ENCODE data around the gene RAI2. TPM values are rescaled to one million over a fixed set of nuclear protein-coding genes. Genes with fewer than 3 reads are reported as not detected.

Gene RAI2
- total RNA-seq, 1 donor from 2014 or later: 1.8 TPM

DNA sequence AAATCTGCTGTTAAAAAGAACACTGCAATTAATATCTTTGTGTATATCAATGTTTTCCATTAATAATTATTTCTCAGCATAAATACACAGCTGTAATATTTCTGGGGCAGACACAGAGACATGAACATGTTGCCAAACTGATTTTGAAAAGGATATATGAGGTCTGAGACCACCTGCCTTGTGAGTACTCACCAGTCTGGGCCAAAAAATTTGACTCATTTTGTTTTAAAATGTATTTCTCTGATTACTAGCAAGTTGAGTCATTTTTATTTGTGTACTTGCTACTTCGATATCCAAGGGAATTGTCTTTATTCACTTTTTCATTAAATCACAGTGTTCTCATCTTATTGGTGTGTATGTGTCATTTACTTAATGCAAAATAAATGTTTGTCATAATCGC is 8.5 kb upstream of the RAI2 start:
- H3K9me3 Mint-ChIP-seq: peaks cover 29% of the 10 kb centered on the region
- no peak overlapping the region for H3K4me3 Mint-ChIP-seq
- H3K36me3 Mint-ChIP-seq: peaks cover 3% of the 10 kb centered on the region
- TF ChIP-seq CTCF (IDR thresholded peaks at IDR 0.05; ENCODE audit: unreplicated experiment): no peak
- H3K4me1 Mint-ChIP-seq: no peaks in the 10 kb centered on the region
- H3K27me3 Mint-ChIP-seq (ENCODE audit: low read depth): peaks cover 21% of the 10 kb centered on the region
- no peak overlapping the region for H3K27ac Mint-ChIP-seq
- no peak for DNase-seq (ENCODE audit: low spot score in 2 of 2, unreplicated experiment in 2 of 2)

DNA sequence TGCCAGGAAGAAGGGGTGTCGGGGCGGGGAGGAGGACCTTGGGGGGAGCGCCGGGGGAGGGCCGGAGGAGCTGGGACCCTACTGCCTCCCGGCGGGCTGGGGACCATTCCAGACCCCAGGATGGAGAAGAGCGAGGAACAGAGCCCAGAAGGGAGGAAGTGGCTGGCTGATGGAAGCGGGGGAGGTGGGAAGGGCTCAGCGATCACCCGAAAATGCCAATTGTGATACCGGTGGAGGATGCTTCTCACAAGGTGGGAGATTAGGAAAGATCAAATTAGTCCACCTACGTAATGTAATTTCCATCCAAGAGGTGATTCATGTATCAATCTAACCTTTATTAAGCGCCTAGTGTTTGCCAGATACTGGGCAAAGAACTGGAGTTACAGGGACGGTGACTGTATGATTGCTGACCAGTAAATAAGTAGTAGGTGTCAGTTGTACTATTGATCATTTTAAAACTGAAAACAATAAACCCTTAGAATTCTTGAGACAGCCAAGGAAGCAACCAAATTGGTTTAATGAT is 452 bp upstream of the RAI2 start:
- Mint-ChIP-seq H3K27ac (no peak overlapping the region), H3K36me3 (no peaks in the 10 kb centered on the region), H3K4me3 (peak overlapping the region; percentile 50), H3K9me3 (peaks cover 5% of the 10 kb centered on the region), H3K4me1 (peaks cover 11% of the 10 kb centered on the region), H3K27me3 (ENCODE audit: low read depth) (peaks cover 92% of the 10 kb centered on the region)
- no peak for TF ChIP-seq CTCF (IDR thresholded peaks at IDR 0.05; ENCODE audit: unreplicated experiment)
- DNase-seq (ENCODE audit: low spot score in 2 of 2, unreplicated experiment in 2 of 2): no peak

DNA sequence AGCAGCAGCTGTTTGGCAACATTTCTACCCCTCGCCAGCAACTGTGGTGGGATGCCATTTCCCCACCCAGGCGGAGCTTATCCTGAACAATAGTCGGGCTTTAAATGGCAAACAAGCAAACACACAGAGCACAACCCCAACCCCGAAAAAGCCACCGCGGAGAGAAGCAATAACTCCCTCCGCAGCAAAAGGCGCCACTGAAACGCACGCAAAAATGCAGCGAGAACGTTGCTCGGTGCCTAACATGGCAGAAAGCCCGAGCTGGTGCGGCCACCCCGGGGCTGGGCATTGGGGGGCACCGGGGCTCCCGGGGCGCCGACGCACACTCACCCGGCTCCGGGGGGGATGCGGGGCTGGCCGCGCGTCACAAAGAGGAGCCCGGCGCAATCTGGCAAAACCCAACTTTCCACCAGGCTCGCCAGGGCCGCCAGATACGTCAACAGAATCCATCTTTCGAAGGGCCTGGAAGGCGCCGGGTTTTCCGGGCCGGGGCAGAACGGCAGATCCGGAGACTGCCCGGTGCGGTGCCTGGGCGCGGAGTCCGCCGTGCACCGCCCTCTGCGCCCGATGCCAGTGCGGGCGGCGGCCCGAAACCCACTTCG is 818 bp downstream of the RAI2 start:
- peaks cover 92% of the 10 kb centered on the region for H3K27me3 Mint-ChIP-seq (ENCODE audit: low read depth)
- peaks cover 5% of the 10 kb centered on the region for H3K9me3 Mint-ChIP-seq
- peak in 1 of 2 experiments; percentile 43 for DNase-seq (ENCODE audit: low spot score in 2 of 2, unreplicated experiment in 2 of 2)
- no peak for TF ChIP-seq CTCF (IDR thresholded peaks at IDR 0.05; ENCODE audit: unreplicated experiment)
- H3K36me3 Mint-ChIP-seq: no peaks in the 10 kb centered on the region
- peak overlapping the region; percentile 73 for H3K4me3 Mint-ChIP-seq
- H3K4me1 Mint-ChIP-seq: peaks cover 11% of the 10 kb centered on the region
- H3K27ac Mint-ChIP-seq: no peak overlapping the region

DNA sequence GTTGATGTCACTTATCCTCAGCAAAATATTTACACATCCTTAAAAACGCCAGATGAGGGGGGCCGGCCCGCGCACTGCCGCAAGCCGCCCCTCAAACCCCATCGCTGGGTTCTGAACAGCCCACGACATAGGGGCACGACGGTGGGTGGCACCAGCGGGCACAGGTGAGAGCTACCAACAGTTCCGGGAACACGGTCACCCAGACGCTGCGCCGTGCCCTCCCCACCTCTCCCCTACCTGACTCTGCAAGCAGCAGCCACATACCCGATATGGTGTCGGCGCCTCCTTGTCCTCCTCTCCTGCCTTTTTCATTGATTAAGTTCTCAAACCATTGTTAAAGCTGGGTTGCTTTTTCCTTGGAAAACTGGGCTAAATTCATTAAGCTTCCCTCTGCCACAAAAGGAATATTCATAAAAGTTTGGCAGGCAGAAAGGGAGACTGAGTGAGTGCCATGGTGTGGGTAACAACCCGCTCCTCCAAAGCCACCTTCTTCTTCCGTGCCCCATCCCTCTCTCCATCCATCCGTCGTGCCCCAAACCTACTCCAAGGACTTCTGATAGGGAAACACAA is 1.4 kb downstream of the RAI2 start:
- TF ChIP-seq CTCF (IDR thresholded peaks at IDR 0.05; ENCODE audit: unreplicated experiment): no peak
- peaks cover 5% of the 10 kb centered on the region for H3K9me3 Mint-ChIP-seq
- peaks cover 92% of the 10 kb centered on the region for H3K27me3 Mint-ChIP-seq (ENCODE audit: low read depth)
- H3K36me3 Mint-ChIP-seq: no peaks in the 10 kb centered on the region
- no peak overlapping the region for H3K27ac Mint-ChIP-seq
- peaks cover 11% of the 10 kb centered on the region for H3K4me1 Mint-ChIP-seq
- DNase-seq (ENCODE audit: low spot score in 2 of 2, unreplicated experiment in 2 of 2): no peak
- peak overlapping the region; percentile 73 for H3K4me3 Mint-ChIP-seq

- DNase-seq (ENCODE audit: low spot score in 2 of 2, unreplicated experiment in 2 of 2): no peak
- H3K9me3 Mint-ChIP-seq: peaks cover 11% of the 10 kb centered on the region
- no peak overlapping the region for H3K27ac Mint-ChIP-seq
- no peak for TF ChIP-seq CTCF (IDR thresholded peaks at IDR 0.05; ENCODE audit: unreplicated experiment)
- no peaks in the 10 kb centered on the region for H3K36me3 Mint-ChIP-seq
- H3K27me3 Mint-ChIP-seq (ENCODE audit: low read depth): peaks cover 79% of the 10 kb centered on the region
- H3K4me3 Mint-ChIP-seq: no peak overlapping the region
- peaks cover 5% of the 10 kb centered on the region for H3K4me1 Mint-ChIP-seq
Observed at GRCh38 chrX:17854531-17854930, 6.6 kb downstream of the RAI2 start.
